ENCODE results near the gene MORN1. TPM values are rescaled to one million over a fixed set of nuclear protein-coding genes. Genes with fewer than 3 reads are reported as not detected.

Gene MORN1
- total and polyA plus RNA-seq, 2 of the 8 experiments (the other 6 are each of a cell fraction or from before 2014, with no cell fraction given) = 5.0 to 9.1 TPM

- Histone ChIP-seq H2BK120ac (replicated peaks; ENCODE audit: low read depth, low read length) (no peak overlapping the region), H4K8ac (ENCODE audit: extremely low read depth, insufficient read depth, low read length) (no peak overlapping the region), H3K56ac (replicated peaks; ENCODE audit: insufficient read length, low read depth, low read length) (no peak overlapping the region), H3K27ac (ENCODE audit: low read depth, low read length) (no peak overlapping the region), H4K5ac (ENCODE audit: insufficient read length, low read depth, low read length) (no peak overlapping the region), H3K23me2 (ENCODE audit: low read depth, low read length) (peaks cover 3% of the 10 kb centered on the region; the same call in 1 of the 2 replicates), H2BK20ac (ENCODE audit: low read length) (no peak overlapping the region), H3K79me1 (ENCODE audit: low read depth, low read length) (peaks cover 12% of the 10 kb centered on the region), H2BK12ac (ENCODE audit: low read depth, low read length) (no peak overlapping the region), H4K20me1 (replicated peaks in 1 of 2; ENCODE audit: control insufficient read depth in 1 of 2, insufficient read depth in 2 of 2, low read length in 2 of 2) (peaks cover 7 to 24% of the 10 kb centered on the region in 2 experiments), H4K91ac (replicated peaks; ENCODE audit: insufficient read length, low read length) (no peak overlapping the region), H3K36me3 (ENCODE audit: control insufficient read depth in 2 of 4, insufficient read depth in 4 of 4, low read length in 3 of 4) (peaks cover 3 to 47% (median 23%) of the 10 kb centered on the region in 4 experiments), H3K23ac (ENCODE audit: insufficient read length) (no peak overlapping the region), H3K79me2 (ENCODE audit: control insufficient read depth in 1 of 2, insufficient read depth in 2 of 2, low read length in 2 of 2) (peaks cover 4 to 31% of the 10 kb centered on the region in 2 experiments; a peak in 3 of 4 replicates), H3K14ac (ENCODE audit: insufficient read length) (no peak overlapping the region), H3K9me3 (ENCODE audit: insufficient read depth in 2 of 2, low read depth in 1 of 2, low read length in 1 of 2) (no peaks in the 10 kb centered on the region), H2AK5ac (ENCODE audit: low read depth, low read length) (no peak overlapping the region), H2BK15ac (ENCODE audit: low read length) (no peak overlapping the region), H3K4me2 (ENCODE audit: insufficient read depth in 1 of 2, low read depth in 2 of 2, low read length in 2 of 2) (no peak overlapping the region), H3K9ac (replicated peaks in 1 of 4; ENCODE audit: extremely low read depth in 1 of 4, low read depth in 3 of 4, low read length in 3 of 4) (no peak overlapping the region), H3K27me3 (replicated peaks in 1 of 4; ENCODE audit: control insufficient read depth in 3 of 4, extremely low read depth in 1 of 4, insufficient read depth in 3 of 4, low read length in 3 of 4) (no peaks in the 10 kb centered on the region), H3K4ac (replicated peaks; ENCODE audit: insufficient read length, low read depth, low read length) (no peak overlapping the region), H3K4me1 (replicated peaks in 1 of 4; ENCODE audit: control insufficient read depth in 3 of 4, insufficient read depth in 4 of 4, low read length in 3 of 4) (peaks cover 0 to 6% (median 0%) of the 10 kb centered on the region in 4 experiments; a peak in 4 of 7 replicates), H2AFZ (ENCODE audit: low read length) (no peak overlapping the region), H3K4me3 (ENCODE audit: extremely low read depth in 1 of 4, insufficient read depth in 2 of 4, low read depth in 3 of 4, low read length in 4 of 4) (no peak overlapping the region), H2BK5ac (ENCODE audit: low read depth, low read length) (no peak overlapping the region), H3K18ac (ENCODE audit: extremely low read depth, low read length) (no peak overlapping the region)
- no peak for TF ChIP-seq POLR2A (IDR thresholded peaks at IDR 0.05; ENCODE audit: control extremely low read depth in 1 of 2, low read depth in 2 of 2, low read length in 2 of 2)
- TF ChIP-seq KDM1A (IDR thresholded peaks at IDR 0.05; ENCODE audit: borderline replicate concordance, low read length) = no peak
- TF ChIP-seq POU5F1 (IDR thresholded peaks at IDR 0.05; ENCODE audit: low read depth, low read length) = no peak
- no peak for TF ChIP-seq BCL11A (IDR thresholded peaks at IDR 0.05; ENCODE audit: low read depth in 2 of 2, low read length in 2 of 2)
- no peak for TF ChIP-seq NRF1 (IDR thresholded peaks at IDR 0.05; ENCODE audit: low read depth, low read length)
- TF ChIP-seq ASH2L (IDR thresholded peaks at IDR 0.05; ENCODE audit: low read length) = no peak
- TF ChIP-seq MAX (IDR thresholded peaks at IDR 0.05) = no peak
- no peak for TF ChIP-seq CTBP2 (IDR thresholded peaks at IDR 0.05; ENCODE audit: borderline replicate concordance, insufficient read depth, insufficient read length, low read length)
- TF ChIP-seq HDAC6 (IDR thresholded peaks at IDR 0.05; ENCODE audit: low read depth, low read length) = no peak
- TF ChIP-seq HDAC2 (IDR thresholded peaks at IDR 0.05; ENCODE audit: borderline replicate concordance in 1 of 2, low read depth in 2 of 2, low read length in 2 of 2) = no peak
- no peak for TF ChIP-seq RAD21 (IDR thresholded peaks at IDR 0.05 in 1 of 2, conservative IDR thresholded peaks at IDR 0.05 in 1 of 2; ENCODE audit: low read depth in 2 of 2, low read length in 2 of 2)
- 95% methylated on average over 19 of the region's 19 CpGs; no CpG with 5 or more reads in 1 of the 2 experiments for WGBS, 2 experiments (ENCODE audit: extremely low coverage in 1 of 2, insufficient coverage in 1 of 2, insufficient read length in 1 of 2, insufficient replicate concordance in 2 of 2, low coverage in 1 of 2, low lambda C conversion rate in 2 of 2, missing lambda C conversion rate in 1 of 2)
- POLR2A ChIA-PET (ENCODE audit: partially characterized antibody) = interaction anchor here (0.8 to 4.1 kb wide), 4 partner anchors 10 to 13 kb away, joined by 3 to 29 read pairs (median 4); no protein-coding TSS in a partner anchor
- no peak for DNase-seq (ENCODE audit: low read depth in 1 of 2, low spot score in 2 of 2)
- FAIRE-seq = no peak
- CTCF ChIA-PET (ENCODE audit: partially characterized antibody) = interaction anchor here (0.5 to 0.7 kb wide), 2 partner anchors 99 to 551 kb away, joined by 3 read pairs; no protein-coding TSS in a partner anchor
Observed at GRCh38 chr1:2397007-2397679, 5.8 kb upstream of the MORN1 start.

Measured in H1 (cell line).